ENCODE results near the gene TMEM127.

Gene TMEM127

GRCh38 chr2:96204836-96205624, 60.8 kb downstream of the TMEM127 start:
- DNase-seq = no peak

GRCh38 chr2:96203130-96204028, 62.4 kb downstream of the TMEM127 start:
- no peak for DNase-seq

GRCh38 chr2:96202152-96202854, 63.5 kb downstream of the TMEM127 start:
- DNase-seq = no peak

GRCh38 chr2:96201338-96201737, 64.5 kb downstream of the TMEM127 start:
- DNase-seq = no peak

GRCh38 chr2:96198921-96199320, 66.9 kb downstream of the TMEM127 start:
- DNase-seq = no peak

Data from CD4-positive, alpha-beta T cell treated with Interferon gamma for 1 hour (primary cell).